ENCODE results near the gene LAMB1. TPM values are rescaled to one million over a fixed set of nuclear protein-coding genes. Genes with fewer than 3 reads are reported as not detected.

The LAMB1 gene
- polyA plus RNA-seq: 2.5 and 7.6 TPM in 2 replicates
- polyA minus RNA-seq: 4.1 and 5.8 TPM in 2 replicates

DNA sequence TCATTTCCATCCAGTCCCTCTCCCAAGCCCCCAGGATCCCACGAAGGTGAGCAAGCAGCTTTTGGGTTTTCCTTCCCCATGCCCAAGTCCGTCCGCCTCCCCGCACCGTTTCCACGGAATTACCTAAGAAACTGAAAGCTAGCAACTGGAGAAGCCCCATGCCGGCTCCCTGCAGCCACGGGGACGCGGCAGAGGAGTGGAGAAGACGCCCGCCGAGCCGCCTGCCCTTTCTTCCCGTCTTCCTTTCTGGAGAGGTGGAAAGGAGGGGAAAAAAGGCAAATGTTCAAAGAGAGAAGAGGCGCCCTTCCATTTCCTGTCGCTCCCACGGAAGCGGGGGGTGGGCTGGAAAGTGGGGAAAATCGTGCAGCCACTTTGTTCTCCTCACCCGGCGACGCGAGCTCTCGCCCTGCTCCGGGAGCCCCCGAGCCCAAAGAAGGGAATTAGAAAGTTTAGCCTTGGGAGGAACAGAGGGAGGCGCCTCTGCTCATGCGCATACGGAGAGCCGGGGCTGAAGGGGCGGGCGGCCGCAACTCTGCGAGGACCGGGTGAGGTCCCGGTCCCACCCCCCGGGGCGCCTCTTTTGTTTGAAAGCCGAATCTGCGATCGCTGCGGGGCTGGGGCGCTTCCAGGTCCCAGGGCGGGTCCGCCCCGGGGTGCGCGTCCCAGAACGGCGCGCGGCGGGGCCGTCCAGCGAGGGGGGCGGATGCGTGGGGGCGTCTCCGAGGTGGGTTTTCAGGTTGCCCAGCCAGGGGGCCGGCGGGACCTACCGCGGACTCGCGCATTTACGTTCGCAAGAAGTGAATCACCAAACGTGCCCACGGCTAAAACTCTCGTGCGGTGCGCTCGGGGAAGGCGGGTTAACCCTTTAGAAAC is at the start of gene LAMB1:
TSS of gene LAMB1 (minus strand) at position 436 of the 873 bp plus-strand sequence. CDS start at position 160, 276 bp downstream.
- peak; percentile 26 for TF ChIP-seq POLR2AphosphoS5 (IDR thresholded peaks at IDR 0.05)
- TF ChIP-seq EZH2 (IDR thresholded peaks at IDR 0.05; ENCODE audit: borderline replicate concordance, insufficient read depth, low read length, poor library complexity, severe bottlenecking): no peak
- Histone ChIP-seq H3K9me3 (ENCODE audit: low read length) (no peaks in the 10 kb centered on the region), H3K27ac (ENCODE audit: low read length) (no peak within 1 kb of the TSS), H2AFZ (ENCODE audit: low read depth, low read length) (peak within 1 kb of the TSS; percentile 46), H3K4me3 (ENCODE audit: low read length) (peak within 1 kb of the TSS; percentile 79), H3K4me2 (ENCODE audit: low read length) (peak within 1 kb of the TSS; percentile 79), H4K20me1 (ENCODE audit: insufficient read depth) (no peaks in the 10 kb centered on the region), H3K9ac (ENCODE audit: low read length) (peak within 1 kb of the TSS; percentile 51), H3K36me3 (ENCODE audit: insufficient read depth, low read length) (no peaks in the 10 kb centered on the region), H3K79me2 (replicated peaks; ENCODE audit: insufficient read depth, low read length) (no peaks in the 10 kb centered on the region), H3F3A (ENCODE audit: insufficient read depth, low read length, poor library complexity, severe bottlenecking) (no peaks in the 10 kb centered on the region), H3K27me3 (ENCODE audit: insufficient read depth, low read depth, low read length) (peaks cover 72% of the 10 kb centered on the region), H3K9me2 (ENCODE audit: insufficient read depth, low read length) (no peaks in the 10 kb centered on the region)

DNA sequence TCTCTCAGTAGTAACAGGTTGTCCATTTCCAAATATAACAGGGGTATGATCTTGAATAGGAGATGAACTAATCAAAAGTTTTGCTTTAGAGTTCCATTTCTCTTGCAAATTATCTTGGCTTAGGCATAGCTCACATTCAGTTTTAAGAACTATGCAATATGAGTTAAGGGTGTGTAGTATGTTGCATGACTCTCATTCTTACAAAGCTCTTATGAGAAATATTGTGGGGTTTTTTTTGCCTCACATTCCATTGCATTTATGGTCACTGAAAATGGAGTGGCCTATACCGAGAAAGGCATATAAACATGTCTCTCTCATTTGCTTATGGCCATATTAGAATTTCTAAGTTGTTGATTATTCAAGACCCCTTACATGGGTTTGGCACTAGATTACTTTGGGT is 48.5 kb upstream of the LAMB1 start:
- no peaks in the 10 kb centered on the region for H3K9me2 ChIP-seq (ENCODE audit: insufficient read depth, low read length)
- H3F3A ChIP-seq (ENCODE audit: insufficient read depth, low read length, poor library complexity, severe bottlenecking): no peaks in the 10 kb centered on the region
- TF ChIP-seq TAF1 (IDR thresholded peaks at IDR 0.05; ENCODE audit: low read depth) (no peak), SMC3 (conservative IDR thresholded peaks at IDR 0.05; ENCODE audit: poor library complexity) (no peak), EP300 (conservative IDR thresholded peaks at IDR 0.05; ENCODE audit: poor library complexity, severe bottlenecking) (no peak), MXI1 (conservative IDR thresholded peaks at IDR 0.05; ENCODE audit: poor library complexity, severe bottlenecking) (no peak), RAD21 (conservative IDR thresholded peaks at IDR 0.05) (no peak), EZH2 (IDR thresholded peaks at IDR 0.05; ENCODE audit: borderline replicate concordance, insufficient read depth, low read length, poor library complexity, severe bottlenecking) (no peak), POLR2AphosphoS5 (IDR thresholded peaks at IDR 0.05) (no peak)
- TF ChIP-seq, protein P1, sequence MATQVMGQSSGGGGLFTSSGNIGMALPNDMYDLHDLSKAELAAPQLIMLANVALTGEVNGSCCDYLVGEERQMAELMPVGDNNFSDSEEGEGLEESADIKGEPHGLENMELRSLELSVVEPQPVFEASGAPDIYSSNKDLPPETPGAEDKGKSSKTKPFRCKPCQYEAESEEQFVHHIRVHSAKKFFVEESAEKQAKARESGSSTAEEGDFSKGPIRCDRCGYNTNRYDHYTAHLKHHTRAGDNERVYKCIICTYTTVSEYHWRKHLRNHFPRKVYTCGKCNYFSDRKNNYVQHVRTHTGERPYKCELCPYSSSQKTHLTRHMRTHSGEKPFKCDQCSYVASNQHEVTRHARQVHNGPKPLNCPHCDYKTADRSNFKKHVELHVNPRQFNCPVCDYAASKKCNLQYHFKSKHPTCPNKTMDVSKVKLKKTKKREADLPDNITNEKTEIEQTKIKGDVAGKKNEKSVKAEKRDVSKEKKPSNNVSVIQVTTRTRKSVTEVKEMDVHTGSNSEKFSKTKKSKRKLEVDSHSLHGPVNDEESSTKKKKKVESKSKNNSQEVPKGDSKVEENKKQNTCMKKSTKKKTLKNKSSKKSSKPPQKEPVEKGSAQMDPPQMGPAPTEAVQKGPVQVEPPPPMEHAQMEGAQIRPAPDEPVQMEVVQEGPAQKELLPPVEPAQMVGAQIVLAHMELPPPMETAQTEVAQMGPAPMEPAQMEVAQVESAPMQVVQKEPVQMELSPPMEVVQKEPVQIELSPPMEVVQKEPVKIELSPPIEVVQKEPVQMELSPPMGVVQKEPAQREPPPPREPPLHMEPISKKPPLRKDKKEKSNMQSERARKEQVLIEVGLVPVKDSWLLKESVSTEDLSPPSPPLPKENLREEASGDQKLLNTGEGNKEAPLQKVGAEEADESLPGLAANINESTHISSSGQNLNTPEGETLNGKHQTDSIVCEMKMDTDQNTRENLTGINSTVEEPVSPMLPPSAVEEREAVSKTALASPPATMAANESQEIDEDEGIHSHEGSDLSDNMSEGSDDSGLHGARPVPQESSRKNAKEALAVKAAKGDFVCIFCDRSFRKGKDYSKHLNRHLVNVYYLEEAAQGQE (IDR thresholded peaks at IDR 0.05; ENCODE audit: borderline replicate concordance): no peak
- TF ChIP-seq, protein P2, sequence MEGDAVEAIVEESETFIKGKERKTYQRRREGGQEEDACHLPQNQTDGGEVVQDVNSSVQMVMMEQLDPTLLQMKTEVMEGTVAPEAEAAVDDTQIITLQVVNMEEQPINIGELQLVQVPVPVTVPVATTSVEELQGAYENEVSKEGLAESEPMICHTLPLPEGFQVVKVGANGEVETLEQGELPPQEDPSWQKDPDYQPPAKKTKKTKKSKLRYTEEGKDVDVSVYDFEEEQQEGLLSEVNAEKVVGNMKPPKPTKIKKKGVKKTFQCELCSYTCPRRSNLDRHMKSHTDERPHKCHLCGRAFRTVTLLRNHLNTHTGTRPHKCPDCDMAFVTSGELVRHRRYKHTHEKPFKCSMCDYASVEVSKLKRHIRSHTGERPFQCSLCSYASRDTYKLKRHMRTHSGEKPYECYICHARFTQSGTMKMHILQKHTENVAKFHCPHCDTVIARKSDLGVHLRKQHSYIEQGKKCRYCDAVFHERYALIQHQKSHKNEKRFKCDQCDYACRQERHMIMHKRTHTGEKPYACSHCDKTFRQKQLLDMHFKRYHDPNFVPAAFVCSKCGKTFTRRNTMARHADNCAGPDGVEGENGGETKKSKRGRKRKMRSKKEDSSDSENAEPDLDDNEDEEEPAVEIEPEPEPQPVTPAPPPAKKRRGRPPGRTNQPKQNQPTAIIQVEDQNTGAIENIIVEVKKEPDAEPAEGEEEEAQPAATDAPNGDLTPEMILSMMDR (IDR thresholded peaks at IDR 0.05; ENCODE audit: poor library complexity, severe bottlenecking): no peak
- no peak overlapping the region for H2AFZ ChIP-seq (ENCODE audit: low read depth, low read length)
- H3K9me3 ChIP-seq (ENCODE audit: low read length): no peaks in the 10 kb centered on the region
- no peak overlapping the region for H3K4me3 ChIP-seq (ENCODE audit: low read length)
- H3K79me2 ChIP-seq (replicated peaks; ENCODE audit: insufficient read depth, low read length): no peaks in the 10 kb centered on the region
- H3K36me3 ChIP-seq (ENCODE audit: insufficient read depth, low read length): no peaks in the 10 kb centered on the region
- no peak overlapping the region for H3K27ac ChIP-seq (ENCODE audit: low read length)
- H4K20me1 ChIP-seq (ENCODE audit: insufficient read depth): no peaks in the 10 kb centered on the region
- no peak overlapping the region for H3K9ac ChIP-seq (ENCODE audit: low read length)
- no peaks in the 10 kb centered on the region for H3K27me3 ChIP-seq (ENCODE audit: insufficient read depth, low read depth, low read length)
- no peak overlapping the region for H3K4me2 ChIP-seq (ENCODE audit: low read length)

Data from neural cell (in vitro differentiated cells).